Measurements from ENCODE around the gene COL26A1. TPM values are rescaled to one million over a fixed set of nuclear protein-coding genes. Genes with fewer than 3 reads are reported as not detected.
"Not testable (repeated sequence)": the region's sequence is repeated elsewhere in the genome, so short reads cannot be mapped to it uniquely, and the experiment has no call there.

Gene COL26A1
- total RNA-seq, 1 experiment from 2014 or later = not detected

GRCh38 chr7:101593556-101593955 is 230.9 kb downstream of the COL26A1 start:
- DNase-seq (ENCODE audit: low read depth) = no peak

GRCh38 chr7:101594790-101595189 is 232.1 kb downstream of the COL26A1 start:
- DNase-seq (ENCODE audit: low read depth) = no peak

- DNase-seq (ENCODE audit: low read depth) = no peak
Measured at GRCh38 chr7:101595246-101595645, 232.6 kb downstream of the COL26A1 start.

- DNase-seq (ENCODE audit: low read depth) = no peak
Measured at GRCh38 chr7:101595766-101596537, 233.3 kb downstream of the COL26A1 start.

- DNase-seq (ENCODE audit: low read depth) = no peak
Measured at GRCh38 chr7:101596898-101597297, 234.2 kb downstream of the COL26A1 start.

GRCh38 chr7:101597941-101598340 is 235.3 kb downstream of the COL26A1 start:
- DNase-seq (ENCODE audit: low read depth) = no peak

GRCh38 chr7:101598422-101598985 is 235.8 kb downstream of the COL26A1 start:
- DNase-seq (ENCODE audit: low read depth) = no peak

GRCh38 chr7:101598986-101599771 is 236.5 kb downstream of the COL26A1 start:
- DNase-seq (ENCODE audit: low read depth) = no peak

GRCh38 chr7:101599787-101600186 is 237.1 kb downstream of the COL26A1 start:
- DNase-seq (ENCODE audit: low read depth) = no peak

- DNase-seq (ENCODE audit: low read depth) = no peak
Measured at GRCh38 chr7:101602082-101602481, 239.4 kb downstream of the COL26A1 start.

GRCh38 chr7:101602484-101603241 is 240.0 kb downstream of the COL26A1 start:
- DNase-seq (ENCODE audit: low read depth) = peak; percentile 68

- no peak for DNase-seq (ENCODE audit: low read depth)
Measured at GRCh38 chr7:101604331-101604933, 241.8 kb downstream of the COL26A1 start.

GRCh38 chr7:101604934-101605332 is 242.3 kb downstream of the COL26A1 start:
- not testable (repeated sequence) for DNase-seq (ENCODE audit: low read depth)

- no peak for DNase-seq (ENCODE audit: low read depth)
Measured at GRCh38 chr7:101605611-101606497, 243.2 kb downstream of the COL26A1 start.

- DNase-seq (ENCODE audit: low read depth) = no peak
Measured at GRCh38 chr7:101606498-101606923, 243.8 kb downstream of the COL26A1 start.

Other genes with a start within 250 kb of the COL26A1 start
- gene SERPINE1, start 235.8 kb upstream of the COL26A1 start, total RNA-seq (2014; rRNA removed) = 1,980 and 3,258 TPM in 2 replicates
- 286 and 412 TPM in 2 replicates for gene AP1S1, start 208.4 kb upstream of the COL26A1 start, total RNA-seq (2014; rRNA removed)
- 0.45 and 0.69 TPM in 2 replicates for gene VGF, start 197.3 kb upstream of the COL26A1 start, total RNA-seq (2014; rRNA removed)
- gene NAT16, start 182.6 kb upstream of the COL26A1 start, total RNA-seq (2014; rRNA removed) = not detected in 2 replicates
- gene MOGAT3, start 161.8 kb upstream of the COL26A1 start, total RNA-seq (2014; rRNA removed) = not detected in 2 replicates
- gene PLOD3, start 145.3 kb upstream of the COL26A1 start, total RNA-seq (2014; rRNA removed) = 135 and 163 TPM in 2 replicates
- gene ZNHIT1, start 144.7 kb upstream of the COL26A1 start, total RNA-seq (2014; rRNA removed) = 116 and 134 TPM in 2 replicates
- 4.7 and 6.0 TPM in 2 replicates for gene CLDN15, start 125.1 kb upstream of the COL26A1 start, total RNA-seq (2014; rRNA removed)
- 318 TPM in 2 replicates for gene FIS1, start 117.8 kb upstream of the COL26A1 start, total RNA-seq (2014; rRNA removed)
- gene IFT22, start 41.1 kb upstream of the COL26A1 start, total RNA-seq (2014; rRNA removed) = 41.2 and 44.5 TPM in 2 replicates

Data from LHCN-M2 (cell line).